ENCODE results near the gene ACKR4. TPM values are rescaled to one million over a fixed set of nuclear protein-coding genes. Genes with fewer than 3 reads are reported as not detected.
"Not testable (repeated sequence)": the region's sequence is repeated elsewhere in the genome, so short reads cannot be mapped to it uniquely, and the experiment has no call there.

Gene ACKR4
- total RNA-seq = 0.31 TPM

GRCh38 chr3:132596816-132597433, at the start of gene ACKR4:
ACKR4 (plus strand) TSS chr3:132597270; CDS start chr3:132600398, 3,128 bp downstream.
- H3K4me1 ChIP-seq (ENCODE audit: insufficient read depth, low read length) = no peaks in the 10 kb centered on the region
- no peaks in the 10 kb centered on the region for H3K9me3 ChIP-seq (ENCODE audit: low read depth, low read length)
- H3K27me3 ChIP-seq (ENCODE audit: insufficient read depth, low read length) = no peaks in the 10 kb centered on the region
- no peak within 1 kb of the TSS for H3K4me3 ChIP-seq (ENCODE audit: low read length)

- Histone ChIP-seq H3K4me1 (ENCODE audit: insufficient read depth, low read length) (peaks cover 26% of the 10 kb centered on the region), H3K9me3 (ENCODE audit: low read depth, low read length) (no peaks in the 10 kb centered on the region), H3K27me3 (ENCODE audit: insufficient read depth, low read length) (no peaks in the 10 kb centered on the region), H3K4me3 (ENCODE audit: low read length) (no peak overlapping the region)
Observed at GRCh38 chr3:132549169-132549568, 47.9 kb upstream of the ACKR4 start.

DNA sequence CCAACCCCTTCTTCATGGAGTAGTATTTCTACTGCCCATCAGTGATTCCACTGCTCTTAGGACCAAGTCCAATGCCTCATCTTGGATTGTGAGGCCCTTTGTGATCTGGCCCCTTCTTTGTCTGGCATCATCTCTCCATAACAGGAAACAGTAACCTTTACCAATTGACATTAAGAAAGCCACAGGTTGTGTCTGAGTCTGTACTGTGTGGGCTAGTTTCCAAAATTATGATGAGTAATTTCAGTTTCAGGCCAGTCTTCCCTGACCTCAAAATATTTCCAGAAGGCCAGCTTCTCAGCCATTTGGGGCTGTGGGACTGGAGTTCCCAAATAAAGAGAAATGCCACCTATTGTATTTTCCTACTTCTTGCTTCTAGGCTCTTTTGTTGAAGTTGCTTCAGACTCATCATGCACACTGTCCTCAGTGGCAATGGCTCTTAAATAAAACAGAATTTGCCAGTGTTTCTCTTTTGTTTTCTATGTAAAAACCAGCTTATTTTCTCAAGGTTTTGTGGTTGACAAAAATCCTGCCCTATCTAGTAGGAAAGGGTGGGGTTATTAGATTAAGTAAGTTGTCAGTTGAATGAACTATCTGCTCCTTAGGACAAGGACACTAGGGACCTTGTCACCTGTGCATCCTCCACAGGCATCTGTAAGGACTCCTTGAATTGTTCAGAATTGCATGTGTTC, 47.0 kb upstream of the ACKR4 start:
- Histone ChIP-seq H3K4me3 (ENCODE audit: low read length) (no peak overlapping the region), H3K9me3 (ENCODE audit: low read depth, low read length) (no peaks in the 10 kb centered on the region), H3K27me3 (ENCODE audit: insufficient read depth, low read length) (no peaks in the 10 kb centered on the region), H3K4me1 (ENCODE audit: insufficient read depth, low read length) (peaks cover 24% of the 10 kb centered on the region)

DNA sequence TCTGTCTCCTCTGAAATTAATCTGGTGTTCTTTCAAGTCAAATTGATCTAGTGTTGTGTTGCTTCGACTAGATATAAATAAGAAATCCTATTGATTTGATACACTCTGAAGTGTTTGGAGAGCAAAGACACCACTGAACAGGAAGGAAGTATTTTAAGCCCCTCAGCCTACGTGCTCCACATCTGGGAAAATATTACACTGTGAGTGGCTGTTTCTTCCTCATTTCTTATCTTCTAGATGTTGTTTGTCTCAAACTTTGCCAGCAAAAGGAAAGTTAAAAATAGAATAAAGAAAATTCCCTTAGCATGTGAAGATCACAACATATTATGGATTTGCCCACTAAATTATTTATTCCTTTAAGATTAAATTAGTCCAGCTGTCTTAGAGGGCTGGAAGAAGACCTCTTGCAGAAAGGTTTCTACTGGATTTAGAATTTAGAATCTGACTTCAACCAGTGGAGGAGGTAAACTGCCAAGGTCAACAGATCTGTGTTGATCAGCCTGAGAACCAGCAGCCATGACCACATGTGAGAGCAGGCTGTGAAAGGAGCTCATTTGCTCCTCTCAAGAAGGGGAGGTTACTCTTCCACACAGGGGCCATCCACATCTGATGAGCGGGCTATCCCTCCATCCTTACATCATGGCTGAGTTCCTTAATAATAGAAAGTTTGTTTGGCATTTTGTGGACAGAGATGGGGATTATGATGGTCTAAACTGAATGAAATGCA, 46.3 kb upstream of the ACKR4 start:
- H3K4me1 ChIP-seq (ENCODE audit: insufficient read depth, low read length) = peaks cover 18% of the 10 kb centered on the region
- no peaks in the 10 kb centered on the region for H3K9me3 ChIP-seq (ENCODE audit: low read depth, low read length)
- H3K4me3 ChIP-seq (ENCODE audit: low read length) = no peak overlapping the region
- H3K27me3 ChIP-seq (ENCODE audit: insufficient read depth, low read length) = no peaks in the 10 kb centered on the region

GRCh38 chr3:132553826-132554225, 43.2 kb upstream of the ACKR4 start:
- H3K9me3 ChIP-seq (ENCODE audit: low read depth, low read length) = no peaks in the 10 kb centered on the region

DNA sequence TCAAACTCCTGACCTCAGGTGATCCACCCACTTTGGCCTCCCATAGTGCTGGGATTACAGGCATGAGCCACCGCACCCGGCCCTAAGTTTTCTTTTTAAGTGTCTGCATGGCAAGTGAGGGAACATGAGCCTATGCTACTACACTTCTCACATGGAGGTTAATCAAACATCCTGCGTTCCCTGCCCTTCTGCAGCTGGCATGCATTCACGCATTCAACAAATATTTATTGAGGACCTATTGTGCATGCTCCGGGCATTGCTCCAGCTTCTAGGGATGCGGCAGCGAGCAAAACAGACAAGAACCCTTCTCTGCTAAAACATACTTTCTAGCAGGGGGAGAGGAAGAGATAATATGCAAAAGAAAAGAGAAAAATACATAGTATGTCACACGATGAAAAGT, 42.6 kb upstream of the ACKR4 start:
- peaks cover 14% of the 10 kb centered on the region for H3K4me1 ChIP-seq (ENCODE audit: insufficient read depth, low read length)
- no peaks in the 10 kb centered on the region for H3K27me3 ChIP-seq (ENCODE audit: insufficient read depth, low read length)
- no peak overlapping the region for H3K4me3 ChIP-seq (ENCODE audit: low read length)
- H3K9me3 ChIP-seq (ENCODE audit: low read depth, low read length) = no peaks in the 10 kb centered on the region

More at GRCh38 chr3:132553826-132554225, 43.2 kb upstream of the ACKR4 start:
- Histone ChIP-seq H3K27me3 (ENCODE audit: insufficient read depth, low read length) (no peaks in the 10 kb centered on the region), H3K4me3 (ENCODE audit: low read length) (no peak overlapping the region), H3K4me1 (ENCODE audit: insufficient read depth, low read length) (peaks cover 14% of the 10 kb centered on the region)

GRCh38 chr3:132555306-132556035, 41.6 kb upstream of the ACKR4 start:
- H3K4me1 ChIP-seq (ENCODE audit: insufficient read depth, low read length) = peaks cover 7% of the 10 kb centered on the region
- no peak overlapping the region for H3K4me3 ChIP-seq (ENCODE audit: low read length)
- no peaks in the 10 kb centered on the region for H3K9me3 ChIP-seq (ENCODE audit: low read depth, low read length)
- H3K27me3 ChIP-seq (ENCODE audit: insufficient read depth, low read length) = no peaks in the 10 kb centered on the region

DNA sequence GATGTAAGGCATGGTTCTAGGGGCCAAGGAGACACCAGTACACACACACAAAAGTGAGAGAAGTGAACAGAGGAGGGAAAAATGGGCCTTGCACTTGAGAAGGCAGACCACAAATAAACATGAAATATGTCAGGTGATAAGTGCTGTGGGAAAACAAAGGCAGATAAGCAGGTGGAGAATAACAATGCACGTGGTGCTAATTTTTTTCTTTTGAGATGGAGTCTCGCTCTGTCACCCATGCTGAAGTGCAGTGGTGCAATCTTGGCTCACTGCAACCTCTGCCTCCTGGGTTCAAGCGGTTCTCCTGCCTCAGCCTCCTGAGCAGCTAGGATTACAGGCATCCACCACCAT, 41.1 kb upstream of the ACKR4 start:
- H3K27me3 ChIP-seq (ENCODE audit: insufficient read depth, low read length); H3K4me3 ChIP-seq (ENCODE audit: low read length); H3K4me1 ChIP-seq (ENCODE audit: insufficient read depth, low read length); H3K9me3 ChIP-seq (ENCODE audit: low read depth, low read length): not testable (repeated sequence)

DNA sequence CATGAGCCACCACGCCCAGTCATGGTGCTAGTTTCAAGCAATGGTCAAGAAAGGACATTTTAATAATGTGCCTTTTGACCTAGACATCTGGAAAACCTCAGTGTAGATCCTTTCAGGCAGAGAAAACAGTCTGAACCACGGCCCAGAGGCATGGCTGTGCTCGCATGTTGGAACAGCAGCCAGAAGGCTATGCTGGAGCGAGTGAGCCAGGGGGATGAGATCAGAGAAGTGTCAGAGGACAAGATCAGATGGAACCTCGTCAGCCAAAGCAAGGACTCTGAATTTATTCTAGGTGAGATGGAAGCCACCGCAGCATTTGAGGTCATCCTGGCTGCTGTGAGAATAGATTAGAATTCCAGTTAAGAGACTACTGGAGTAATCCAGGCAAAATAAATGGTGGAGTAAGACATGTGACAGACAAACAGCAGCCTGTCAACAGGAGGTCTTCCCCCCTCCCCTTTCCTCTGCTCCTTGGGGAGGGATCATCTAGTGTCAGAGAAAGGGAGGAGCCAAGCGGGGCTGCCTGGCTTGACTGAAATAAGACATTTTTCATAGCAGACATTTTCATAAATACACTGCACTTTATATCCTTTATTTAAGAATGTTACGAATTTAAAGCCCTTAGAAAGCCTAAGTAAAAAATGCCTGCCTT, 40.4 kb upstream of the ACKR4 start:
- no peaks in the 10 kb centered on the region for H3K27me3 ChIP-seq (ENCODE audit: insufficient read depth, low read length)

GRCh38 chr3:132561003-132561402, 36.1 kb upstream of the ACKR4 start:
- no peaks in the 10 kb centered on the region for H3K9me3 ChIP-seq (ENCODE audit: low read depth, low read length)

More for the DNA sequence above, 40.4 kb upstream of the ACKR4 start:
- Histone ChIP-seq H3K4me3 (ENCODE audit: low read length) (no peak overlapping the region), H3K4me1 (ENCODE audit: insufficient read depth, low read length) (no peaks in the 10 kb centered on the region), H3K9me3 (ENCODE audit: low read depth, low read length) (no peaks in the 10 kb centered on the region)

GRCh38 chr3:132563420-132564069, 33.5 kb upstream of the ACKR4 start:
- no peak overlapping the region for H3K4me3 ChIP-seq (ENCODE audit: low read length)
- H3K4me1 ChIP-seq (ENCODE audit: insufficient read depth, low read length) = no peaks in the 10 kb centered on the region
- no peaks in the 10 kb centered on the region for H3K27me3 ChIP-seq (ENCODE audit: insufficient read depth, low read length)
- H3K9me3 ChIP-seq (ENCODE audit: low read depth, low read length) = no peaks in the 10 kb centered on the region

More at GRCh38 chr3:132561003-132561402, 36.1 kb upstream of the ACKR4 start:
- H3K4me1 ChIP-seq (ENCODE audit: insufficient read depth, low read length) = no peaks in the 10 kb centered on the region
- H3K4me3 ChIP-seq (ENCODE audit: low read length) = no peak overlapping the region
- H3K27me3 ChIP-seq (ENCODE audit: insufficient read depth, low read length) = no peaks in the 10 kb centered on the region

DNA sequence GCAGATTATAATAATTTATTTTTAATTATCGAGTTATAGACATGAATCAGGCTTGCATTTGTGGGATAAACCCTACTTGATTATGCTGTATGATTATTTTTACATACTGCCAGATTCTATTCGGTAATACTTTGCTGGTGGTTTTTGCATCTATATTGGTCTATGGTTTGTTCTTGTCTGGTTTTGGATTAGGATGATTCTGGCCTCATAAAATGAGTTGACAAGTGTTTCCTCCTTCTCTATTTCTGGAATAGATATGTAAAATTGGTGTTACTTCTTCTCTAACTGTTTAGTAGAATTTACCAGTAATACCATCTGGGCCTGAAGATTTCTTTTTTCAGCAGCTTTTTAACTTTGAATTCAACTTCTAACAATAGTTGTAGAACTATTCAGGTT, 33.0 kb upstream of the ACKR4 start:
- Histone ChIP-seq H3K27me3 (ENCODE audit: insufficient read depth, low read length) (no peaks in the 10 kb centered on the region), H3K9me3 (ENCODE audit: low read depth, low read length) (no peaks in the 10 kb centered on the region), H3K4me1 (ENCODE audit: insufficient read depth, low read length) (no peaks in the 10 kb centered on the region), H3K4me3 (ENCODE audit: low read length) (no peak overlapping the region)

DNA sequence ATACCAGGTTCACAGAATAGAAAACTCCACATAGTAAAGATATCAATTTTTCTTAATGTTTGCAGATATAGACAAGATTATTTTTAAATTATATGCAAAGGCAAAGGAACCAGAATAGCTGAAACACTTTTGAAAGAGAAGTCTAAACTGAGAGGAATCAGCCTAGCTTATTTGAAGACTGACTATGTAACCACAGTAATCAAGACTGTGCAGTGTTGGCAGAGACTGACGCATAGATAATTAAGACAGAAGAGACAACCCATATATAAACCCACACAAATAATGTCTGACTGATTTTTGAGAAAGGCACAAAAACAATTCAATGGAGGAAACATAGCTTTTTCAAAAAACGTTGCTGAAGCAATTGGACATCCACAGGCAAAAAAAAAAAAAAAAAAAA, 28.6 kb upstream of the ACKR4 start:
- Histone ChIP-seq H3K4me3 (ENCODE audit: low read length) (no peak overlapping the region), H3K27me3 (ENCODE audit: insufficient read depth, low read length) (no peaks in the 10 kb centered on the region), H3K4me1 (ENCODE audit: insufficient read depth, low read length) (no peaks in the 10 kb centered on the region), H3K9me3 (ENCODE audit: low read depth, low read length) (no peaks in the 10 kb centered on the region)

DNA sequence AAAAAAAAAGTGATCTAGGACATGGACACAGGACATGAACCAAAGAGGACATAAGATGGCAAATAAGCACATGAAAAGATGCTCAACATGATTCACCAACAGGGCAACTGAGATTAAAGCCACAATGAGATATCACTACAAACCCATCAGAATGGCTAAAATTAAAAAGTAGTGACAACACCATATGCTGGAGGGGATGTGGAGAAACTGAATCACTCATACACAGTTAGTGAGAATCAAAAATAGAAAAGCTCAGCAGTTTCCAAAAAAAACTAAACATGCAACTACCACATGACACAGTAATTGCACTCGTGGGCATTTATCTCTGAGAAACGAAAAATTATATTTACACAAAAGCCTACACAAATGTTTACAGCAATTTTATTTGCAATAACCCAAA, 27.9 kb upstream of the ACKR4 start:
- H3K4me1 ChIP-seq (ENCODE audit: insufficient read depth, low read length) = no peaks in the 10 kb centered on the region
- no peak overlapping the region for H3K4me3 ChIP-seq (ENCODE audit: low read length)
- no peaks in the 10 kb centered on the region for H3K9me3 ChIP-seq (ENCODE audit: low read depth, low read length)
- no peaks in the 10 kb centered on the region for H3K27me3 ChIP-seq (ENCODE audit: insufficient read depth, low read length)

All from mononuclear cell (primary cell).